Calu3 (cell line): ENCODE data around the gene CHSY1. TPM values are rescaled to one million over a fixed set of nuclear protein-coding genes. Genes with fewer than 3 reads are reported as not detected.

Experiments used
- BruUV-seq: library from RNA; stranded (reverse); fragments of 400-500 nt; replicated peaks from 2 replicates; lab custom pipeline; 2021; lab: Mats Ljungman, UMichigan
- CTCF ChIA-PET: fragments of 300-600 bp; sonication (Branson Sonifier 250); formaldehyde crosslinking; loops from one replicate; lab custom pipeline; 2022; ENCODE audit warnings: antibody characterized with exemption; lab: Charles Lee
- DNase-seq: peaks from one replicate; pipeline ENCODE4 v3.0.0; 2022
- H3K27ac Mint-ChIP-seq: one replicate; pipeline ENCODE4 v1.8.0; 2022; ENCODE audit warnings: mixed read lengths; ENCODE audit not compliant: unreplicated experiment
- H3K27me3 Mint-ChIP-seq: one replicate; pipeline ENCODE4 v1.8.0; 2022; ENCODE audit warnings: mixed read lengths; ENCODE audit not compliant: unreplicated experiment
- H3K36me3 Mint-ChIP-seq: one replicate; pipeline ENCODE4 v1.8.0; 2022; ENCODE audit warnings: mild to moderate bottlenecking, moderate library complexity, mixed read lengths; ENCODE audit not compliant: insufficient read depth, unreplicated experiment
- H3K4me1 Mint-ChIP-seq: one replicate; pipeline ENCODE4 v1.8.0; 2022; ENCODE audit warnings: mild to moderate bottlenecking, low read depth, mixed read lengths; ENCODE audit not compliant: unreplicated experiment
- H3K4me3 Mint-ChIP-seq: one replicate; pipeline ENCODE4 v1.8.0; 2022; ENCODE audit warnings: mild to moderate bottlenecking, low read depth, moderate library complexity, mixed read lengths; ENCODE audit not compliant: unreplicated experiment
- H3K9me3 Mint-ChIP-seq: one replicate; pipeline ENCODE4 v1.8.0; 2022; ENCODE audit warnings: low read depth, mixed read lengths; ENCODE audit not compliant: unreplicated experiment
- CTCF ChIP-seq: fragments of 200-600 bp; IDR thresholded peaks from one replicate; pipeline ENCODE4 v1.8.0; 2022; ENCODE audit warnings: antibody characterized with exemption; ENCODE audit not compliant: unreplicated experiment
- intact Hi-C: fragments of 100-400 bp; cut with micrococcal nuclease; formaldehyde crosslinking; loops from one replicate; pipeline ENCODE4 v1.10.0; 2022; ENCODE audit not compliant: unreplicated experiment
- total RNA-seq: library from RNA; stranded (reverse); gene quantifications from 2 replicates; pipeline ENCODE4 v1.2.3, GENCODE V29; 2022

Gene CHSY1
- total RNA-seq, 1 experiment from 2014 or later = 25.0 TPM

- intact Hi-C loops = no loop called here
- Mint-ChIP-seq H3K36me3 (no peaks in the 10 kb centered on the region), H3K9me3 (no peaks in the 10 kb centered on the region), H3K27me3 (peaks cover 42% of the 10 kb centered on the region), H3K27ac (no peak overlapping the region), H3K4me3 (no peak overlapping the region), H3K4me1 (no peaks in the 10 kb centered on the region)
- DNase-seq = no peak
- CTCF ChIA-PET = interaction anchor here (0.6 to 1.5 kb wide), 3 partner anchors 16 to 123 kb away, joined by 3 to 8 read pairs (median 5); no protein-coding TSS in a partner anchor
- no TSS peak for BruUV-seq
- no peak for TF ChIP-seq CTCF
Measured at GRCh38 chr15:101139986-101140696, 111.7 kb downstream of the CHSY1 start.

- no peak overlapping the region for H3K27ac Mint-ChIP-seq
- no peaks in the 10 kb centered on the region for H3K9me3 Mint-ChIP-seq
- BruUV-seq = no TSS peak
- no peak overlapping the region for H3K4me3 Mint-ChIP-seq
- no peak for TF ChIP-seq CTCF
- H3K36me3 Mint-ChIP-seq = no peaks in the 10 kb centered on the region
- intact Hi-C loops = no loop called here
- CTCF ChIA-PET = interaction anchor here (0.6 to 1.5 kb wide), 2 partner anchors 17 to 20 kb away, joined by 5 to 8 read pairs; no protein-coding TSS in a partner anchor
- no peak for DNase-seq
- H3K4me1 Mint-ChIP-seq = no peaks in the 10 kb centered on the region
- H3K27me3 Mint-ChIP-seq = peaks cover 32% of the 10 kb centered on the region
Measured at GRCh38 chr15:101138913-101139880, 112.7 kb downstream of the CHSY1 start.

- H3K27ac Mint-ChIP-seq = no peak overlapping the region
- intact Hi-C loops = no loop called here
- no peaks in the 10 kb centered on the region for H3K9me3 Mint-ChIP-seq
- H3K4me3 Mint-ChIP-seq = no peak overlapping the region
- BruUV-seq = no TSS peak
- no peaks in the 10 kb centered on the region for H3K36me3 Mint-ChIP-seq
- CTCF ChIA-PET = no interaction called here
- no peaks in the 10 kb centered on the region for H3K4me1 Mint-ChIP-seq
- DNase-seq = no peak
- peaks cover 28% of the 10 kb centered on the region for H3K27me3 Mint-ChIP-seq
- no peak for TF ChIP-seq CTCF
Measured at GRCh38 chr15:101138086-101138660, 113.7 kb downstream of the CHSY1 start.

GRCh38 chr15:101137312-101137940, 114.4 kb downstream of the CHSY1 start:
- peaks cover 28% of the 10 kb centered on the region for H3K27me3 Mint-ChIP-seq
- intact Hi-C loops = no loop called here
- no peaks in the 10 kb centered on the region for H3K4me1 Mint-ChIP-seq
- TF ChIP-seq CTCF = no peak
- H3K36me3 Mint-ChIP-seq = no peaks in the 10 kb centered on the region
- CTCF ChIA-PET = interaction anchor here (0.6 kb wide), 1 partner anchor 13 kb away, joined by 4 read pairs; no protein-coding TSS in a partner anchor
- DNase-seq = no peak
- H3K27ac Mint-ChIP-seq = no peak overlapping the region
- H3K4me3 Mint-ChIP-seq = no peak overlapping the region
- no TSS peak for BruUV-seq
- no peaks in the 10 kb centered on the region for H3K9me3 Mint-ChIP-seq
